DND-41 (cell line): ENCODE results near the gene PER2.

Source experiments
- CTCF ChIP-seq: IDR thresholded peaks from 2 replicates; pipeline ENCODE4 v1.5.1; 2012; ENCODE audit warnings: borderline replicate concordance, low read length, moderate library complexity, mild to moderate bottlenecking; ENCODE audit not compliant: poor library complexity, severe bottlenecking; ENCODE audit errors: extremely low read depth
- EZH2 ChIP-seq: IDR thresholded peaks from 3 replicates; pipeline ENCODE4 v1.6.1; 2012; ENCODE audit warnings: borderline replicate concordance, low read depth, mild to moderate bottlenecking, moderate library complexity, low read length, inconsistent platforms; ENCODE audit not compliant: severe bottlenecking

- TF ChIP-seq CTCF (peak; percentile 34), EZH2 (no peak)
Observed at GRCh38 chr2:238277695-238278094, 10.7 kb downstream of the PER2 start.
